OCI-LY1 (cell line): Measurements from ENCODE around the gene PTHLH.

Experiments used
- EZH2 ChIP-seq: fragments of 200-600 bp; sonication (generic), shearing (Covaris generic); IDR thresholded peaks from 2 replicates; pipeline ENCODE4 v1.8.0; 2017; ENCODE audit warnings: borderline replicate concordance, mixed run types, mild to moderate bottlenecking, antibody characterized with exemption, low read length, moderate library complexity, mixed read lengths
- TF ChIP-seq, protein P1 (sequence below): fragments of 200-600 bp; sonication (generic), shearing (Covaris generic); IDR thresholded peaks from 2 replicates; pipeline ENCODE4 v1.5.1; 2017; ENCODE audit warnings: mild to moderate bottlenecking, antibody characterized with exemption, low read length, moderate library complexity, mixed read lengths

DNA sequence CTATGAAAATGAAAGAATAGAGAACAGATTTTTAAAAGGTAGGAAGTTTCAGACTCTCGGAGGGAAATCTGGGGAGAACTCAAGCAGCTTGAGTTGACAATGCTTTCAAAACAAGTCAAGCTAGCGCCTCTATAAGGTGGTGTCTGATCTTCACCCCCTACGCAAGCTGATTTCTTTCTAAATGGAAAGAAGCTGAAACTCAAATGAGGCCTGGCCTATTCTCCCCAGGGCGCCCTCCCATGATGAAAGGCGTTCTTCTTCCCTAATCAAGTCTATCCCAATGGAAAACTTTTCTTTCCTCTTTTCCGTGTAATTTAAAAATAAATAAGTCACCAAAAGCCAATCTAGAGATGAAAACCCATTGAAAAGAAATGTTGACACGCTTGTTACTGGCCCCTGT lies 20.6 kb downstream of the PTHLH start:
- TF ChIP-seq, protein P1, sequence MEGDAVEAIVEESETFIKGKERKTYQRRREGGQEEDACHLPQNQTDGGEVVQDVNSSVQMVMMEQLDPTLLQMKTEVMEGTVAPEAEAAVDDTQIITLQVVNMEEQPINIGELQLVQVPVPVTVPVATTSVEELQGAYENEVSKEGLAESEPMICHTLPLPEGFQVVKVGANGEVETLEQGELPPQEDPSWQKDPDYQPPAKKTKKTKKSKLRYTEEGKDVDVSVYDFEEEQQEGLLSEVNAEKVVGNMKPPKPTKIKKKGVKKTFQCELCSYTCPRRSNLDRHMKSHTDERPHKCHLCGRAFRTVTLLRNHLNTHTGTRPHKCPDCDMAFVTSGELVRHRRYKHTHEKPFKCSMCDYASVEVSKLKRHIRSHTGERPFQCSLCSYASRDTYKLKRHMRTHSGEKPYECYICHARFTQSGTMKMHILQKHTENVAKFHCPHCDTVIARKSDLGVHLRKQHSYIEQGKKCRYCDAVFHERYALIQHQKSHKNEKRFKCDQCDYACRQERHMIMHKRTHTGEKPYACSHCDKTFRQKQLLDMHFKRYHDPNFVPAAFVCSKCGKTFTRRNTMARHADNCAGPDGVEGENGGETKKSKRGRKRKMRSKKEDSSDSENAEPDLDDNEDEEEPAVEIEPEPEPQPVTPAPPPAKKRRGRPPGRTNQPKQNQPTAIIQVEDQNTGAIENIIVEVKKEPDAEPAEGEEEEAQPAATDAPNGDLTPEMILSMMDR = no peak
- no peak for TF ChIP-seq EZH2
